AG04450 (cell line): Measurements from ENCODE around the gene DHRS3. TPM values are rescaled to one million over a fixed set of nuclear protein-coding genes. Genes with fewer than 3 reads are reported as not detected.
A peak's percentile ranks its signal among the peaks of the same experiment; 100 is the strongest.

Experiments used
- CTCF ChIA-PET: fragments of 300-600, 350-600 bp; formaldehyde crosslinking; extraction: SDS; loops from one replicate; lab custom pipeline; 2022; ENCODE audit warnings: antibody characterized with exemption, inconsistent platforms; lab: Charles Lee
- POLR2A ChIA-PET: fragments of 350-600 bp; formaldehyde crosslinking; extraction: SDS; loops from one replicate; lab custom pipeline; 2021; ENCODE audit warnings: antibody characterized with exemption, inconsistent platforms; lab: Yijun Ruan, JAX
- DNase-seq: peaks from one replicate; pipeline ENCODE4 v3.0.0-alpha.2; 2011; ENCODE audit warnings: low read depth, low spot score
- H3K27ac ChIP-seq: one replicate; pipeline ENCODE4 v1.5.1; 2012; ENCODE audit warnings: low read depth, low read length, control low read depth
- H3K27me3 ChIP-seq: one replicate; pipeline ENCODE4 v1.6.0; 2012; ENCODE audit warnings: low read length; ENCODE audit not compliant: control insufficient read depth, insufficient read depth
- H3K4me3 ChIP-seq: 2 replicates; pipeline ENCODE4 v1.5.1; 2011; ENCODE audit warnings: mild to moderate bottlenecking, low read depth, low read length, control low read depth
- H3K9me3 ChIP-seq: 2 replicates; pipeline ENCODE4 v1.5.1; 2012; ENCODE audit warnings: low read length; ENCODE audit not compliant: control insufficient read depth, insufficient read depth
- CTCF ChIP-seq: IDR thresholded peaks from 2 replicates; pipeline ENCODE4 v1.5.1; 2011; ENCODE audit warnings: low read depth, low read length, control low read depth, inconsistent platforms
- polyA plus RNA-seq: library from polyadenylated mRNA; depleted of rRNA; stranded (reverse); fragments of >200 nt; gene quantifications from 2 replicates; pipeline ENCODE4 v1.2.3, GENCODE V29; 2011

DHRS3 gene
- polyA plus RNA-seq, 1 experiment = 42.3 TPM

GRCh38 chr1:12551584-12551983 is 66.4 kb downstream of the DHRS3 start:
- no peaks in the 10 kb centered on the region for H3K27me3 ChIP-seq
- no peaks in the 10 kb centered on the region; the same call in 1 of the 2 replicates for H3K9me3 ChIP-seq
- no peak overlapping the region for H3K27ac ChIP-seq
- POLR2A ChIA-PET = no interaction called here
- TF ChIP-seq CTCF = no peak
- H3K4me3 ChIP-seq = no peak overlapping the region
- no peak for DNase-seq
- CTCF ChIA-PET = no interaction called here

GRCh38 chr1:12549460-12550349 is 68.3 kb downstream of the DHRS3 start:
- Histone ChIP-seq H3K27me3 (no peaks in the 10 kb centered on the region), H3K4me3 (peak overlapping the region; percentile 29; the same call in 1 of the 2 replicates), H3K9me3 (no peaks in the 10 kb centered on the region; the same call in 1 of the 2 replicates), H3K27ac (peak overlapping the region; percentile 96)
- ChIA-PET POLR2A (interaction anchor here (1.1 to 1.5 kb wide), 4 partner anchors 9 to 95 kb away, joined by 3 to 11 read pairs (median 6); no protein-coding TSS in a partner anchor), CTCF (no interaction called here)
- TF ChIP-seq CTCF = no peak
- peak; percentile 93 for DNase-seq

DNA sequence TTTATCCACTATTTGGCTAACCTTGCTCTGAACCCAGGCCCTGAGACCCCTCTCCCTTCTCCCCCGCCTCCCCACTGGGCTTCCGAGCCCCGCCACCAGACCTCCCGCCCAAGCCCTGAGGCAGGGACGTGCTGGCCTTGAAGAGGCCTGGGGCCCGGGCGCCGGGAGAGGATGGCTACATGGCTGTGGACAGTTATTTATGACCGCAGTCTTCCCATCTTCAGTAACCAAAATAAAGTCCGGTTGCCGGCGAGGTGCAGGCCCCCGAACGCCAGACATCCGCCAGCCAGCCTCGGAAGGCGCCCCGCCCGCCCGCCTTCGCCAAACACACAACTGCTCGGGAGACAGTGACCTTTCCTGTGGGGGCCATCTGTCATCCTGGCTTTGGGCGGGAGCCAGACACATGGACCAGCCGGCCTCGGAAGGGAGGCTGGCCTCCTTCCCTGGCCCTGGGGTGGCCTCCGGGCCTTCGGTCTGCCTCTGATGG is 69.0 kb downstream of the DHRS3 start:
- Histone ChIP-seq H3K27ac (peak overlapping the region; percentile 96), H3K9me3 (no peaks in the 10 kb centered on the region; the same call in 1 of the 2 replicates), H3K27me3 (no peaks in the 10 kb centered on the region), H3K4me3 (no peak overlapping the region)
- no peak for DNase-seq
- ChIA-PET CTCF (no interaction called here), POLR2A (interaction anchor here (1.1 to 1.5 kb wide), 3 partner anchors 8 to 95 kb away, joined by 3 to 11 read pairs (median 7); no protein-coding TSS in a partner anchor)
- TF ChIP-seq CTCF = no peak

DNA sequence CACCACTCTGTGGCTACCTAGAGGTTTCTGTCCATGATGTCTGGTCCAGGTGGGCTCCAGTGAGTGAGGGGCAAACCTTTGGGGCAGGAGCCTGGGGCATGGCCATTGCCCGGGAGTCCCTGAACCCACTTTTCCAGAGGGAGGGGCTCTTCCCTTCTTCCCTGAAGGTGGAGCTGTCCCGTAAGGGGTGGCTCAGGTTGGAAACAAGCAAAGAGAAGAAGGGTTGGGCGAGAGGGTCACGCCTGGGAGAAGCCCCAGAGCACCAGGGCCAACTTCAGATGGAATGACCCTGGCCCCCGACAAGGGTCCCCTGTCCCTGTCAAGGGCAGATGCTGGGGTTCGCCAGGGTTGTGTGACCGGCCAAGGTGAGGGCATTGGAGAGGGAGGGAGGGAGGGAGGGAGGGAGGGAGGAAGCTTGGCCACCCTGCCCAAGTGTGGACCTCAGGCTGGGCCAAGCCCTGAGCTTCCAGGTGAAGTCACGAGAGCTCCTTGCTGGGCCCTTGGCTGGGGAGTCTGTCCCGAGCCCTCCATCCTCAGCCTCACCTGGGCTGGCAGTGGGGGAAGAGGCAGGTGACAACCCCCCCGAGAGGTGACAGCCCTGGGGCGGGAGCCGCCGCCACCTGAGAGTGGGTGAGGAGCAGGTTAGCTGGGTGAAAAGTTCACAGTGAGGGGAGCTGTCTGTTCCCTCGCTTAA is 69.6 kb downstream of the DHRS3 start:
- DNase-seq = no peak
- TF ChIP-seq CTCF = no peak
- Histone ChIP-seq H3K4me3 (no peak overlapping the region), H3K27ac (no peak overlapping the region), H3K27me3 (no peaks in the 10 kb centered on the region), H3K9me3 (no peaks in the 10 kb centered on the region; the same call in 1 of the 2 replicates)
- CTCF ChIA-PET = no interaction called here
- POLR2A ChIA-PET = no interaction called here
